Mucosa of descending colon (tissue), 3 donors: ENCODE measurements around the gene SPIRE1. TPM values are rescaled to one million over a fixed set of nuclear protein-coding genes. Genes with fewer than 3 reads are reported as not detected.

Source experiments
- ATAC-seq: fragments of 200-7000 bp; cut with Tn5 transposase; one replicate; pipeline ENCODE4 v1.9.1; 2020; ENCODE audit warnings: mild to moderate bottlenecking, moderate library complexity
- DNase-seq, 3 donors: peaks; one replicate each; pipeline ENCODE4 v3.0.0-alpha.2; 2020
- H3K36me3 ChIP-seq: fragments of 200-600 bp; one replicate; pipeline ENCODE4 v1.8.0; 2021; ENCODE audit warnings: low read depth, mild to moderate bottlenecking
- H3K4me1 ChIP-seq: fragments of 200-600 bp; one replicate; pipeline ENCODE4 v1.8.0; 2021; ENCODE audit warnings: low read depth, mild to moderate bottlenecking
- H3K4me3 ChIP-seq: fragments of 200-600 bp; one replicate; pipeline ENCODE4 v1.8.0; 2021; ENCODE audit warnings: mild to moderate bottlenecking
- H3K9me3 ChIP-seq: fragments of 200-600 bp; one replicate; pipeline ENCODE4 v1.8.0; 2021; ENCODE audit warnings: mild to moderate bottlenecking
- intact Hi-C, 2 donors: fragments of 100-400 bp; cut with DNase I in 1 of 2; cut with micrococcal nuclease in 1 of 2; formaldehyde crosslinking; loops; one replicate each; pipeline versions ENCODE4 v1.11.0 to v1.11.1; 2022; cut with DNase I, micrococcal nuclease
- long read RNA-seq, 2 donors: library from polyadenylated mRNA; unstranded; transcript quantifications; one replicate each; pipeline ENCODE4 v2.0.0, GENCODE V29; 2019 to 2021
- total RNA-seq, 3 donors: library from RNA; stranded (reverse); fragmentation: NEBNext Ultra II Directional in 2 of 3; extraction: Animal tissue kit (Norgen Biotek cat#: 25700) in 2 of 3; gene quantifications; one replicate each; pipeline versions ENCODE4 v1.2.1 to v1.2.4, GENCODE V29; 2021 to 2023
- TF ChIP-seq, protein P1 (sequence below): fragments of 200-600 bp; IDR thresholded peaks from one replicate; pipeline ENCODE4 v1.8.0; 2022; ENCODE audit warnings: antibody characterized with exemption, mild to moderate bottlenecking
- donor health status: DM: no; HTN: no; CAD: no; lungs with moderate emphysema.
- donor health status: DM: no; HTN: no; CAD: no.
- donor health status: DM: no; HTN: yes; CAD: no.

The SPIRE1 gene
- 10 to 100 TPM in 1 of 3 donors, 1 to 10 TPM in 2; 4.7 to 32.8 (median 5.1) TPM for total RNA-seq
- long read RNA-seq, donor 1, full-length matches to known transcripts = 21 of 31 reads
- long read RNA-seq, donor 1, partial matches to known transcripts = 6 of 31 reads
- long read RNA-seq, donor 1, other reads (novel, unspliced or antisense) = 4 of 31 reads
- long read RNA-seq, donor 2 = 0 reads

DNA sequence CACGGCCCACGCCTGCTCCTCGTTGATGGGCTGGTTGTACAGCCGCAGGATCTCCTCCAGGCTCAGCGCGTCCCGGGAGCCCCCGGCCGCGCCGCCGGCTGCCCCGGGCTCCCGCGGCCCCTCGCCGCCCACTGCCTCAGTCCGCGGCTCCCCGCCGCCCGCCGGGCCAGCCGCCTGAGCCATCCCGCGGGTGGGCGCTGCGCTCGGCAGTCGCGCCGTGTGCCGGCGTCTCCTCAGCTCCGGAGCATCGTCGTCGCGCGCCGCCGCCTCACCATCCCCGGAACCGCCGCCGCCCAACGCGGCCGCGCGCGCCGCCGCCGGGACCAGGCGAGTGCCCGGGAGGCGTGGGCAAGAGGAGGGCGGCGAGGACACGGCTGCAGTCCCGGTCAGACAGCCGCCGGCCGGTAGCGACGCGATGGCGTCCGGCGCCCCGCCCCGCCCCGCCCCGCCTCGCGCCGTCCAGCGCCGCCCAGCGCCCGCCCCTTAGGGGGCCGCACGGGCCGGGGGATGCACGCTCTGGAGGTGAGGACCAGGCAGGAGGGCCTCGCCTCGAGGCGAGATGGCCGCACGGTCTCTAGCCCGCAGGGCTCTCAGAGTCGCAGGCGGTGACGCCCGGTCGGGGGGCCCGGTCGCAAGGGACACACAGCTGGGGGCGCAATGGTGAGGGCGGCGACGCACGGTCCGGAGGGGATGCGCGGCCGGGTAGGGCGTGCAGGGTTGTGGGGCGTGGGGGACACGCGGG, at the start of gene SPIRE1:
SPIRE1 (minus strand) TSS at position 424 of the 742 bp plus-strand sequence; CDS start at position 183, 241 bp downstream.
- H3K4me3 ChIP-seq = peak within 1 kb of the TSS; percentile 42
- H3K4me1 ChIP-seq = no peaks in the 10 kb centered on the region
- peak; percentile 92 for ATAC-seq
- H3K36me3 ChIP-seq = no peaks in the 10 kb centered on the region
- H3K9me3 ChIP-seq = no peaks in the 10 kb centered on the region
- TF ChIP-seq, protein P1, sequence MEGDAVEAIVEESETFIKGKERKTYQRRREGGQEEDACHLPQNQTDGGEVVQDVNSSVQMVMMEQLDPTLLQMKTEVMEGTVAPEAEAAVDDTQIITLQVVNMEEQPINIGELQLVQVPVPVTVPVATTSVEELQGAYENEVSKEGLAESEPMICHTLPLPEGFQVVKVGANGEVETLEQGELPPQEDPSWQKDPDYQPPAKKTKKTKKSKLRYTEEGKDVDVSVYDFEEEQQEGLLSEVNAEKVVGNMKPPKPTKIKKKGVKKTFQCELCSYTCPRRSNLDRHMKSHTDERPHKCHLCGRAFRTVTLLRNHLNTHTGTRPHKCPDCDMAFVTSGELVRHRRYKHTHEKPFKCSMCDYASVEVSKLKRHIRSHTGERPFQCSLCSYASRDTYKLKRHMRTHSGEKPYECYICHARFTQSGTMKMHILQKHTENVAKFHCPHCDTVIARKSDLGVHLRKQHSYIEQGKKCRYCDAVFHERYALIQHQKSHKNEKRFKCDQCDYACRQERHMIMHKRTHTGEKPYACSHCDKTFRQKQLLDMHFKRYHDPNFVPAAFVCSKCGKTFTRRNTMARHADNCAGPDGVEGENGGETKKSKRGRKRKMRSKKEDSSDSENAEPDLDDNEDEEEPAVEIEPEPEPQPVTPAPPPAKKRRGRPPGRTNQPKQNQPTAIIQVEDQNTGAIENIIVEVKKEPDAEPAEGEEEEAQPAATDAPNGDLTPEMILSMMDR = no peak
- peak; percentile 65 to 81 (median 72) for DNase-seq
- intact Hi-C loops = loop anchor here (5.0 kb wide), 1 partner anchor 266 kb away; no protein-coding TSS in a partner anchor

DNA sequence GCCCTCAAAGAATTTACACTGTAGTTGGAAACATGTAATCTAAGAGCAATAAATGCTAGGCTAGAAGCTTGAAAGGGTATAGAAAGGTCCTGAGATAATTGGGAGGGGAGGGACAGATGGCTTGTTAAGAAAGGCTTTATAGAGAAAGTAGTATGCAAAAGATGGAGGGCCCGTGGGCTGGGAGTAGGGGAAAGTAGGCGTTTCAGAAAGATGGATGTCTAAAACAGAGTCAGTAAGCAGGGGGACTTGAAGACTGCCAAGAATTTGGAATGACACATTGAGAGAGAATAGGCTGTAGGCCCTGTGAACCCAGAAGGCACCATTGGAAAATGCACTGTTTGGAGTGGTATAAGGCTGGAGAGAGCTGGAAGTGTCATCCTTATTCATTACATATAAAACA, 45.8 kb upstream of the SPIRE1 start:
- intact Hi-C loops = no loop called here
- H3K4me1 ChIP-seq = peaks cover 17% of the 10 kb centered on the region
- peak overlapping the region; percentile 84 for H3K4me3 ChIP-seq
- TF ChIP-seq, protein P1 = no peak
- peaks cover 8% of the 10 kb centered on the region for H3K36me3 ChIP-seq
- ATAC-seq (no peak), DNase-seq (no peak)
- H3K9me3 ChIP-seq = no peaks in the 10 kb centered on the region

DNA sequence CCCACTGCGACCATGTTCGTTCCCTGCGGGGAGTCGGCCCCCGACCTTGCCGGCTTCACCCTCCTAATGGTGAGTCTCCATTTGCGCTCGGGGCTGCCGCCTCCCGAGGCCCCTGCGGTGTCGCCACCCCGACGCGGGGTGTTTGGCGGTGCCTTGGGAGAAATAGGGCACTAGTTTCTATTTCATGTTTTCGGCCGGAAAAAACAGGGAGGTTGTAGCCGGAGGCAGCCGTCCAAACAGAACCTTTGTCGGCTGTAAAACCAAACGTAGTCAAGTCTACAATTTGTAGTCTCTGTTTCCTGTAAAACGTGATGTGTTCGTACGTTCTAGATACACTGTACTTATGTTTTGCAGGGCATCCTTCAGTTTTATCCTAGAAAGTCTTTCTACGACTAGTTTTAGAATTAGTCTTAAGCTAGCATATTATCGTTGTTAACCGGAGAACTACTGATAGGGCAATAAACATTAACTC, 45.2 kb upstream of the SPIRE1 start:
- Histone ChIP-seq H3K9me3 (no peaks in the 10 kb centered on the region), H3K36me3 (peaks cover 5% of the 10 kb centered on the region), H3K4me3 (peak overlapping the region; percentile 84), H3K4me1 (peaks cover 17% of the 10 kb centered on the region)
- TF ChIP-seq, protein P1 = no peak
- ATAC-seq = peak; percentile 58
- intact Hi-C loops = no loop called here
- no peak for DNase-seq

DNA sequence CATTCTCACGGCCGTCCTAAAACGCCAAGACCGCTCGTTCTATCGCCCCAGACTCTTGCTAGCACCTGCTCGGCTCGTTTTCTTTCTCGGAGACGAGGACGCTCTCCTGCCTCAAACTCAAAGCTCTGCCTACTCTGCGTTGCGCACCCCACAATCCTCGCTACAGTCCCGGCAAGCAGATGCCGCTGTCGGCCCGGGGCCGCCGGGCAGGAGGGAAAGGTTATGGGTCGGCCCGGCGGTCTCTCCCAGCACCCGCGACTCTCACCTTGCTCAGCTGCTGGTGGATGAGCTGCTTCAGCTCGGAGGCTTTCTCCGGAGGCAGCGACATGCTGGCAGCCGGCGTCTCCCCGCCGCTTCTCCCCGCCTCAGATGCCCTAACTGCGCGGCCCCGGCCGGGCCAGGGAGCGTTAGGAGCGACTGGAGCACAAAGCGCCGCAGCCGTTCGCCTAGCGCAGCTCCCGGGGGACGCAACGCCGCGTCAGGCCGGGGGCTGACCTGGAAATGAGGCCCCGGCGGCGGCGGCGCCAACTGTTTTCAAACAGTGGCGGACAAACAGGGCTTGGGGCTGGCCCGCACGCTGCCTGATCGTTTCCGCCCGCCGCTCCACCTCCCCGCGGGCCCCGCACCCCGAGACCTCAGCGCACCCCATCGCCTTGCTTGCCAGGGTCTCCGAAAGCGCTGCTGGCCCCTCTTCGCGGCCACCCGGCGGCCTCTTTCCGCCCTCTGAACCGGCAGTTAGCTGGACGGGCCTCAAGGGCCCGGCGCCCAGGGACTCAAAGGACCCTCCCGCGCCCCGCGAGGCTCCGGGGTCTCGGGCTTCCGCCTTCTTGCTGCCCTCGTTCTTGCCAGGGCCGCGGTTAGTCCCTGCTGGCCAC, 44.6 kb upstream of the SPIRE1 start, which contains the start of the genes CEP76 and PSMG2:
CEP76 (minus strand) TSS at position 503 of the 875 bp plus-strand sequence; CDS start at position 328, 175 bp downstream.
PSMG2 (plus strand) TSS at position 822 of the 875 bp plus-strand sequence. CDS start 66 bp downstream, outside the sequence.
- ATAC-seq (peak; percentile 96), DNase-seq (peak; percentile 91 to 93 (median 92))
- Histone ChIP-seq H3K36me3 (no peaks in the 10 kb centered on the region), H3K9me3 (no peaks in the 10 kb centered on the region), H3K4me3 (peak within 1 kb of the TSS; percentile 84), H3K4me1 (peaks cover 17% of the 10 kb centered on the region)
- TF ChIP-seq, protein P1 = no peak
- intact Hi-C loops = no loop called here

- DNase-seq = no peak
- no peaks in the 10 kb centered on the region for H3K9me3 ChIP-seq
- intact Hi-C loops = no loop called here
- peaks cover 17% of the 10 kb centered on the region for H3K4me1 ChIP-seq
- H3K4me3 ChIP-seq = no peak overlapping the region
- no peaks in the 10 kb centered on the region for H3K36me3 ChIP-seq
- ATAC-seq = no peak
- TF ChIP-seq, protein P1 = no peak
Measured at GRCh38 chr18:12701161-12701560, 43.3 kb upstream of the SPIRE1 start.
